HCEC 1CT (cell line): ENCODE measurements around the gene RGL1.
A peak's percentile ranks its signal among the peaks of the same experiment; 100 is the strongest.

Experiments
- DNase-seq: peaks from one replicate; pipeline ENCODE4 v3.0.0-alpha.2; 2017

RGL1 gene

GRCh38 chr1:183893561-183894289 is 88.8 kb downstream of the RGL1 start:
- DNase-seq: no peak

GRCh38 chr1:183894290-183894565 is 89.3 kb downstream of the RGL1 start:
- no peak for DNase-seq

- DNase-seq: peak; percentile 91
Measured at GRCh38 chr1:183896466-183897048, 91.6 kb downstream of the RGL1 start.

GRCh38 chr1:183898001-183898396 is 93.1 kb downstream of the RGL1 start:
- DNase-seq: no peak

GRCh38 chr1:183898610-183899009 is 93.7 kb downstream of the RGL1 start:
- no peak for DNase-seq

- DNase-seq: no peak
Measured at GRCh38 chr1:183901748-183902330, 96.9 kb downstream of the RGL1 start.

GRCh38 chr1:183903101-183903500 is 98.2 kb downstream of the RGL1 start:
- DNase-seq: no peak

- DNase-seq: no peak
Measured at GRCh38 chr1:183905508-183906113, 100.7 kb downstream of the RGL1 start.

- DNase-seq: no peak
Measured at GRCh38 chr1:183907070-183907469, 102.2 kb downstream of the RGL1 start.

GRCh38 chr1:183908079-183908478 is 103.2 kb downstream of the RGL1 start:
- DNase-seq: no peak

GRCh38 chr1:183909672-183910071 is 104.8 kb downstream of the RGL1 start:
- DNase-seq: no peak

- DNase-seq: no peak
Measured at GRCh38 chr1:183910845-183911244, 105.9 kb downstream of the RGL1 start.

GRCh38 chr1:183911285-183911684 is 106.4 kb downstream of the RGL1 start:
- DNase-seq: no peak

GRCh38 chr1:183912265-183912886 is 107.5 kb downstream of the RGL1 start:
- DNase-seq: no peak

GRCh38 chr1:183913567-183913993 is 108.7 kb downstream of the RGL1 start:
- DNase-seq: peak; percentile 54

GRCh38 chr1:183914276-183914675 is 109.4 kb downstream of the RGL1 start:
- peak; percentile 71 for DNase-seq

GRCh38 chr1:183914891-183915290 is 110.0 kb downstream of the RGL1 start:
- DNase-seq: no peak

- DNase-seq: peak; percentile 98
Measured at GRCh38 chr1:183915625-183916510, 110.9 kb downstream of the RGL1 start.

GRCh38 chr1:183916574-183916973 is 111.7 kb downstream of the RGL1 start:
- no peak for DNase-seq

GRCh38 chr1:183918589-183918988 is 113.7 kb downstream of the RGL1 start:
- no peak for DNase-seq

- no peak for DNase-seq
Measured at GRCh38 chr1:183920651-183921050, 115.7 kb downstream of the RGL1 start.

- no peak for DNase-seq
Measured at GRCh38 chr1:183922197-183922596, 117.3 kb downstream of the RGL1 start.

- DNase-seq: no peak
Measured at GRCh38 chr1:183925947-183926346, 121.0 kb downstream of the RGL1 start.
